Caco-2 (cell line): Measurements from ENCODE around the gene SKOR2. TPM values are rescaled to one million over a fixed set of nuclear protein-coding genes. Genes with fewer than 3 reads are reported as not detected.

Source experiments
- BruUV-seq: library from RNA; stranded (reverse); fragments of 400-500 nt; replicated peaks from 2 replicates; lab custom pipeline; 2021; lab: Mats Ljungman, UMichigan
- CTCF ChIA-PET: fragments of 300-600 bp; sonication (Branson Sonifier 250); formaldehyde crosslinking; loops from one replicate; lab custom pipeline; 2022; ENCODE audit warnings: antibody characterized with exemption; lab: Charles Lee
- POLR2A ChIA-PET: fragments of 300-600 bp; sonication (Branson Sonifier 250); formaldehyde crosslinking; loops from one replicate; lab custom pipeline; 2022; ENCODE audit warnings: antibody characterized with exemption; lab: Charles Lee
- DNase-seq, 2 experiments: peaks; one replicate each; pipeline versions ENCODE4 v3.0.0 to v3.0.0-alpha.2; 2020 to 2022
- H3K27me3 ChIP-seq: replicated peaks from 2 replicates; pipeline ENCODE4 v1.6.0; 2011; ENCODE audit warnings: low read length; ENCODE audit not compliant: control insufficient read depth, insufficient read depth
- H3K36me3 ChIP-seq: 2 replicates; pipeline ENCODE4 v1.5.1; 2011; ENCODE audit warnings: low read length; ENCODE audit not compliant: control insufficient read depth, insufficient read depth
- H3K4me1 ChIP-seq: fragments of 250-450 bp; sonication (Bioruptor Pico); 2 replicates; pipeline ENCODE4 v1.5.1; 2020; ENCODE audit warnings: mild to moderate bottlenecking
- H3K4me3 ChIP-seq: 2 replicates; pipeline ENCODE4 v1.5.1; 2011; ENCODE audit warnings: low read depth, mild to moderate bottlenecking, control low read depth, low read length
- H3K9me3 ChIP-seq: fragments of 250-450 bp; sonication (Bioruptor Pico); 2 replicates; pipeline ENCODE4 v1.5.1; 2020; ENCODE audit warnings: mild to moderate bottlenecking, moderate library complexity
- H3K27ac Mint-ChIP-seq: one replicate; pipeline ENCODE4 v1.8.0; 2022; ENCODE audit warnings: mixed read lengths; ENCODE audit not compliant: unreplicated experiment
- H3K27me3 Mint-ChIP-seq: one replicate; pipeline ENCODE4 v1.8.0; 2022; ENCODE audit warnings: mixed read lengths; ENCODE audit not compliant: insufficient read depth, unreplicated experiment
- H3K36me3 Mint-ChIP-seq: one replicate; pipeline ENCODE4 v1.8.0; 2022; ENCODE audit warnings: mild to moderate bottlenecking, mixed read lengths; ENCODE audit not compliant: insufficient read depth, unreplicated experiment
- H3K4me1 Mint-ChIP-seq: one replicate; pipeline ENCODE4 v1.8.0; 2022; ENCODE audit warnings: low read depth, mixed read lengths; ENCODE audit not compliant: unreplicated experiment
- H3K4me3 Mint-ChIP-seq: one replicate; pipeline ENCODE4 v1.8.0; 2022; ENCODE audit warnings: mild to moderate bottlenecking, moderate library complexity, mixed read lengths; ENCODE audit not compliant: unreplicated experiment
- H3K9me3 Mint-ChIP-seq: one replicate; pipeline ENCODE4 v1.8.0; 2022; ENCODE audit warnings: mixed read lengths; ENCODE audit not compliant: unreplicated experiment
- CTCF ChIP-seq, 2 experiments: fragments of 200-600 bp in 1 of 2; IDR thresholded peaks; 1 replicate in 1 of 2; 2 replicates in 1 of 2; pipeline versions ENCODE4 v1.5.1 to v1.8.0; 2011 to 2022; ENCODE audit warnings: antibody characterized with exemption in 1 of 2, control low read depth in 1 of 2, inconsistent platforms in 1 of 2, low read depth in 1 of 2, low read length in 1 of 2, mild to moderate bottlenecking in 1 of 2, moderate library complexity in 1 of 2; ENCODE audit not compliant: insufficient read depth in 1 of 2, severe bottlenecking in 1 of 2, unreplicated experiment in 1 of 2
- intact Hi-C: fragments of 100-400 bp; cut with micrococcal nuclease; formaldehyde crosslinking; loops from one replicate; pipeline ENCODE4 v1.10.0; 2022; ENCODE audit not compliant: unreplicated experiment
- total RNA-seq: library from RNA; stranded (reverse); gene quantifications from 2 replicates; pipeline ENCODE4 v1.2.3, GENCODE V29; 2022

Gene SKOR2
- total RNA-seq, 1 experiment from 2014 or later, result not detected

GRCh38 chr18:47226660-47227059 is 24.8 kb downstream of the SKOR2 start:
- H3K27me3 Mint-ChIP-seq, result peaks cover 22% of the 10 kb centered on the region
- H3K9me3 Mint-ChIP-seq, result no peaks in the 10 kb centered on the region
- ChIA-PET POLR2A (no interaction called here), CTCF (no interaction called here)
- no peaks in the 10 kb centered on the region for H3K27me3 ChIP-seq
- H3K36me3 Mint-ChIP-seq, result no peaks in the 10 kb centered on the region
- no peaks in the 10 kb centered on the region for H3K4me1 Mint-ChIP-seq
- no peaks in the 10 kb centered on the region for H3K4me1 ChIP-seq
- no peak overlapping the region for H3K4me3 ChIP-seq
- no peaks in the 10 kb centered on the region for H3K9me3 ChIP-seq
- no peak overlapping the region for H3K27ac Mint-ChIP-seq
- no peak for TF ChIP-seq CTCF (IDR thresholded peaks at IDR 0.05; ENCODE audit: insufficient read depth in 1 of 2, low read depth in 1 of 2, low read length in 1 of 2, severe bottlenecking in 1 of 2, unreplicated experiment in 1 of 2)
- no peak overlapping the region for H3K4me3 Mint-ChIP-seq
- BruUV-seq, result no TSS peak
- intact Hi-C loops, result no loop called here
- no peaks in the 10 kb centered on the region for H3K36me3 ChIP-seq
- DNase-seq, result no peak

GRCh38 chr18:47215554-47216138 is 35.8 kb downstream of the SKOR2 start:
- Histone ChIP-seq H3K4me3 (no peak overlapping the region), H3K4me1 (no peaks in the 10 kb centered on the region), H3K36me3 (no peaks in the 10 kb centered on the region), H3K27me3 (no peaks in the 10 kb centered on the region), H3K9me3 (no peaks in the 10 kb centered on the region)
- Mint-ChIP-seq H3K36me3 (no peaks in the 10 kb centered on the region), H3K27ac (no peak overlapping the region), H3K9me3 (no peaks in the 10 kb centered on the region), H3K4me3 (no peak overlapping the region), H3K27me3 (peaks cover 3% of the 10 kb centered on the region), H3K4me1 (no peaks in the 10 kb centered on the region)
- ChIA-PET CTCF (interaction anchor here (1.1 kb wide), 2 partner anchors 527 to 539 kb away, joined by 3 read pairs; no protein-coding TSS in a partner anchor), POLR2A (no interaction called here)
- DNase-seq, result peak in 1 of 2 experiments; percentile 15
- BruUV-seq, result no TSS peak
- peak; percentile 26 to 27 for TF ChIP-seq CTCF (IDR thresholded peaks at IDR 0.05; ENCODE audit: insufficient read depth in 1 of 2, low read depth in 1 of 2, low read length in 1 of 2, severe bottlenecking in 1 of 2, unreplicated experiment in 1 of 2)
- intact Hi-C loops, result loop anchor here (1.0 kb wide), 1 partner anchor 534 kb away; no protein-coding TSS in a partner anchor

GRCh38 chr18:47209171-47209570 is 42.3 kb downstream of the SKOR2 start:
- no peak for TF ChIP-seq CTCF (IDR thresholded peaks at IDR 0.05; ENCODE audit: insufficient read depth in 1 of 2, low read depth in 1 of 2, low read length in 1 of 2, severe bottlenecking in 1 of 2, unreplicated experiment in 1 of 2)
- no peaks in the 10 kb centered on the region for H3K36me3 Mint-ChIP-seq
- Histone ChIP-seq H3K4me1 (no peaks in the 10 kb centered on the region), H3K27me3 (no peaks in the 10 kb centered on the region), H3K4me3 (no peak overlapping the region), H3K9me3 (no peaks in the 10 kb centered on the region), H3K36me3 (no peaks in the 10 kb centered on the region)
- peaks cover 8% of the 10 kb centered on the region for H3K27me3 Mint-ChIP-seq
- no peaks in the 10 kb centered on the region for H3K4me1 Mint-ChIP-seq
- ChIA-PET POLR2A (no interaction called here), CTCF (no interaction called here)
- BruUV-seq, result no TSS peak
- intact Hi-C loops, result no loop called here
- no peak overlapping the region for H3K27ac Mint-ChIP-seq
- no peaks in the 10 kb centered on the region for H3K9me3 Mint-ChIP-seq
- H3K4me3 Mint-ChIP-seq, result no peak overlapping the region
- DNase-seq, result no peak
